Glomerular endothelial cell (primary cell): ENCODE results near the gene SOX12. TPM values are rescaled to one million over a fixed set of nuclear protein-coding genes. Genes with fewer than 3 reads are reported as not detected.
"Not testable (repeated sequence)": the region's sequence is repeated elsewhere in the genome, so short reads cannot be mapped to it uniquely, and the experiment has no call there.

Experiments
- DNase-seq: peaks from one replicate; pipeline ENCODE4 v3.0.0-alpha.2; 2011; ENCODE audit warnings: low read depth, low spot score; ENCODE audit errors: extremely low read depth
- total RNA-seq: library from RNA; depleted of rRNA; stranded (reverse); fragments of >200 nt; gene quantifications from 2 replicates; pipeline ENCODE4 v1.2.3, GENCODE V29; 2015

SOX12 gene
- total RNA-seq, 1 donor from 2014 or later = 18.7 TPM

GRCh38 chr20:376750-377149, 51.4 kb downstream of the SOX12 start:
- no peak for DNase-seq

GRCh38 chr20:377578-377977, 52.2 kb downstream of the SOX12 start:
- not testable (repeated sequence) for DNase-seq

GRCh38 chr20:378961-379336, 53.6 kb downstream of the SOX12 start:
- no peak for DNase-seq

Other genes with a start within 250 kb of the SOX12 start
- gene DEFB125, start 237.9 kb upstream of the SOX12 start, total RNA-seq = not detected in 2 replicates
- gene DEFB126, start 183.0 kb upstream of the SOX12 start, total RNA-seq = not detected in 2 replicates
- gene DEFB127, start 168.1 kb upstream of the SOX12 start, total RNA-seq = not detected in 2 replicates
- not detected in 2 replicates for gene DEFB128, start 135.8 kb upstream of the SOX12 start, total RNA-seq
- gene DEFB129, start 98.3 kb upstream of the SOX12 start, total RNA-seq = not detected in 2 replicates
- gene DEFB132, start 67.8 kb upstream of the SOX12 start, total RNA-seq = not detected in 2 replicates
- 5.7 and 9.7 TPM in 2 replicates for gene C20orf96, start 34.8 kb upstream of the SOX12 start, total RNA-seq
- gene ZCCHC3, start 28.0 kb upstream of the SOX12 start, total RNA-seq = 19.4 and 19.5 TPM in 2 replicates
- 36.7 and 50.8 TPM in 2 replicates for gene NRSN2, start 21.6 kb downstream of the SOX12 start, total RNA-seq
- gene TRIB3, start 55.2 kb downstream of the SOX12 start, total RNA-seq = 42.8 and 48.1 TPM in 2 replicates
- gene RBCK1, start 82.7 kb downstream of the SOX12 start, total RNA-seq = 118 and 144 TPM in 2 replicates
- 27.8 and 40.8 TPM in 2 replicates for gene TBC1D20, start 137.0 kb downstream of the SOX12 start, total RNA-seq
- gene CSNK2A1, start 218.2 kb downstream of the SOX12 start, total RNA-seq = 115 and 132 TPM in 2 replicates